Sigmoid colon (tissue), 4 donors: ENCODE data around the gene RPL36AL.

Experiments
- EP300 ChIP-seq, 4 donors: sonication (generic); formaldehyde crosslinking; IDR thresholded peaks; one replicate each; pipeline ENCODE4 v1.6.1; 2017; ENCODE audit warnings: antibody characterized with exemption in 4 of 4
- POLR2A ChIP-seq, 2 donors: fragments of 450-650 bp; IDR thresholded peaks; one replicate each; pipeline ENCODE4 v1.6.1; 2016; ENCODE audit warnings: antibody characterized with exemption in 2 of 2, mild to moderate bottlenecking in 2 of 2, moderate library complexity in 2 of 2
- POLR2AphosphoS5 ChIP-seq, 4 donors: sonication (generic); formaldehyde crosslinking; IDR thresholded peaks; one replicate each; pipeline ENCODE4 v1.6.1; 2017; ENCODE audit warnings: antibody characterized with exemption in 4 of 4
- TF ChIP-seq, protein P1 (sequence below), 4 experiments: fragments of 450-650 bp in 3 of 4; fragments of 200-600 bp in 1 of 4; IDR thresholded peaks; one replicate each; pipeline ENCODE4 v1.5.1; 2016 to 2019; ENCODE audit warnings: antibody characterized with exemption in 4 of 4, mild to moderate bottlenecking in 3 of 4, moderate library complexity in 2 of 4

DNA sequence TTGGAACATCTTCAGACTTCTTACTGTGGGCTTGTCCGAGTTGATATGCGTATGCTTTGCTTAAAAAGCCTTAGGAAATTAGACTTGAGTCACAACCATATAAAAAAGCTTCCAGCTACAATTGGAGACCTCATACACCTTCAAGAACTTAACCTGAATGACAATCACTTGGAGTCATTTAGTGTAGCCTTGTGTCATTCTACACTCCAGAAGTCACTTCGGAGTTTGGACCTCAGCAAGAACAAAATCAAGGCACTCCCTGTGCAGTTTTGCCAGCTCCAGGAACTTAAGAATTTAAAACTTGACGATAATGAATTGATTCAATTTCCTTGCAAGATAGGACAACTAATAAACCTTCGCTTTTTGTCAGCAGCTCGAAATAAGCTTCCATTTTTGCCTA lies 12.8 kb downstream of the RPL36AL start:
- TF ChIP-seq POLR2AphosphoS5 (IDR thresholded peaks at IDR 0.05) (no peak), EP300 (IDR thresholded peaks at IDR 0.05) (no peak), POLR2A (IDR thresholded peaks at IDR 0.05) (no peak)
- TF ChIP-seq, protein P1, sequence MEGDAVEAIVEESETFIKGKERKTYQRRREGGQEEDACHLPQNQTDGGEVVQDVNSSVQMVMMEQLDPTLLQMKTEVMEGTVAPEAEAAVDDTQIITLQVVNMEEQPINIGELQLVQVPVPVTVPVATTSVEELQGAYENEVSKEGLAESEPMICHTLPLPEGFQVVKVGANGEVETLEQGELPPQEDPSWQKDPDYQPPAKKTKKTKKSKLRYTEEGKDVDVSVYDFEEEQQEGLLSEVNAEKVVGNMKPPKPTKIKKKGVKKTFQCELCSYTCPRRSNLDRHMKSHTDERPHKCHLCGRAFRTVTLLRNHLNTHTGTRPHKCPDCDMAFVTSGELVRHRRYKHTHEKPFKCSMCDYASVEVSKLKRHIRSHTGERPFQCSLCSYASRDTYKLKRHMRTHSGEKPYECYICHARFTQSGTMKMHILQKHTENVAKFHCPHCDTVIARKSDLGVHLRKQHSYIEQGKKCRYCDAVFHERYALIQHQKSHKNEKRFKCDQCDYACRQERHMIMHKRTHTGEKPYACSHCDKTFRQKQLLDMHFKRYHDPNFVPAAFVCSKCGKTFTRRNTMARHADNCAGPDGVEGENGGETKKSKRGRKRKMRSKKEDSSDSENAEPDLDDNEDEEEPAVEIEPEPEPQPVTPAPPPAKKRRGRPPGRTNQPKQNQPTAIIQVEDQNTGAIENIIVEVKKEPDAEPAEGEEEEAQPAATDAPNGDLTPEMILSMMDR (IDR thresholded peaks at IDR 0.05) = no peak
